WERI-Rb-1 (cell line): ENCODE data around the gene PKDCC.

Experiments used
- DNase-seq: peaks from one replicate; pipeline ENCODE4 v3.0.0-alpha.2; 2020
- H3K27ac ChIP-seq: fragments of 250-450 bp; sonication (Bioruptor Pico); 2 replicates; pipeline ENCODE4 v1.5.1; 2020; ENCODE audit warnings: mild to moderate bottlenecking, moderate library complexity
- H3K27me3 ChIP-seq: fragments of 250-450 bp; sonication (Bioruptor Pico); 2 replicates; pipeline ENCODE4 v1.5.1; 2021; ENCODE audit warnings: mild to moderate bottlenecking, low read depth, moderate library complexity; ENCODE audit not compliant: insufficient read depth, severe bottlenecking
- H3K36me3 ChIP-seq: fragments of 250-450 bp; sonication (Bioruptor Pico); 2 replicates; pipeline ENCODE4 v1.5.1; 2020; ENCODE audit warnings: mild to moderate bottlenecking, moderate library complexity
- H3K4me3 ChIP-seq: 2 replicates; pipeline ENCODE4 v1.5.1; 2011; ENCODE audit warnings: low read depth, mild to moderate bottlenecking, control low read depth, low read length
- H3K9me3 ChIP-seq: fragments of 250-450 bp; sonication (Bioruptor Pico); 2 replicates; pipeline ENCODE4 v1.5.1; 2021; ENCODE audit warnings: mild to moderate bottlenecking, moderate library complexity; ENCODE audit not compliant: severe bottlenecking
- TF ChIP-seq, protein P1 (sequence below): IDR thresholded peaks from 2 replicates; pipeline ENCODE4 v1.5.1; 2011; ENCODE audit warnings: low read depth, mild to moderate bottlenecking, control low read depth, inconsistent platforms, low read length

The PKDCC gene

DNA sequence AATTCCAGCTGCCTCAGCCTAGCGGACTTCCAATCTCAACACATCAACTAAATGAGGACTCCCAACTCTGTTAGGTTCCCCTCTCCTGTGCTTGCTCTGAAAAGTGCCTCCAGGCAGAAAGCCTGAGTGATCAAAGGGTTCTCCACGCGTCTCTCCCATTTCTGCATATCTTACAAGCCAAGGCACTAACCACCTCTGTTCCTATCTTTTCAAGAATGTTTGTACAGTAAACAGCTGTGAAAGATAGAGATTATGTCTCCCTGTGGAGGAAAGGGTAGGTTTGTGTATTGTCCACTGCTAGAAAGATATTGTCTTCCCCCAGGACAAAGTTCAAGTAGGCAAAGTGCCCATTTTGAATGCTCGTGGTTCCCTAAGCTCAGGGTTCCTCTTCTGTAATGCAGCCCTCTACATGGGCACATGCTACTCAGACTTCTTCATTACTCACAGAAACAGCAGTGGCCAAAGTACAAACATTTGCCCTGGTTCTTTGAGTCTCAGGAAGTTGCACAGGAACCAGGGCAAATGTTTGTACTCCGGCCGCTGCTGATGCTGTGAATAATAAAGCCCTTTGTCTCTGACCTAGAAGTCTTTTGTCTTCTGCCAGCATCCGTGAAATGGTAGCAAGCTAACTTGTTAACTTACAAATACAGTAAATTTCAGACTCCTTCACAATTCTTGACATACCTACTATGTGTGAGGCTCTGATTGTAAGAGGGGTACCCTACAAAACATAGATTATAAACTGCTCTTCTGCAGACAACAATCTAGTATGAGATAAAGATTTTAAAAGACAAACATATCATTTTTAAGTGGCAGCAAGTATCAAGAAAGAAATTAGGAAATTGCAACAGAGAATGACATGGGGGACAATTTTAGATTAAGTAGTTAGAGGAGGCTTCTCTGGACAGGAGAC, 44.5 kb downstream of the PKDCC start:
- no peak overlapping the region for H3K4me3 ChIP-seq
- no peaks in the 10 kb centered on the region for H3K9me3 ChIP-seq
- TF ChIP-seq, protein P1, sequence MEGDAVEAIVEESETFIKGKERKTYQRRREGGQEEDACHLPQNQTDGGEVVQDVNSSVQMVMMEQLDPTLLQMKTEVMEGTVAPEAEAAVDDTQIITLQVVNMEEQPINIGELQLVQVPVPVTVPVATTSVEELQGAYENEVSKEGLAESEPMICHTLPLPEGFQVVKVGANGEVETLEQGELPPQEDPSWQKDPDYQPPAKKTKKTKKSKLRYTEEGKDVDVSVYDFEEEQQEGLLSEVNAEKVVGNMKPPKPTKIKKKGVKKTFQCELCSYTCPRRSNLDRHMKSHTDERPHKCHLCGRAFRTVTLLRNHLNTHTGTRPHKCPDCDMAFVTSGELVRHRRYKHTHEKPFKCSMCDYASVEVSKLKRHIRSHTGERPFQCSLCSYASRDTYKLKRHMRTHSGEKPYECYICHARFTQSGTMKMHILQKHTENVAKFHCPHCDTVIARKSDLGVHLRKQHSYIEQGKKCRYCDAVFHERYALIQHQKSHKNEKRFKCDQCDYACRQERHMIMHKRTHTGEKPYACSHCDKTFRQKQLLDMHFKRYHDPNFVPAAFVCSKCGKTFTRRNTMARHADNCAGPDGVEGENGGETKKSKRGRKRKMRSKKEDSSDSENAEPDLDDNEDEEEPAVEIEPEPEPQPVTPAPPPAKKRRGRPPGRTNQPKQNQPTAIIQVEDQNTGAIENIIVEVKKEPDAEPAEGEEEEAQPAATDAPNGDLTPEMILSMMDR: no peak
- H3K36me3 ChIP-seq: no peaks in the 10 kb centered on the region
- DNase-seq: no peak
- H3K27ac ChIP-seq: no peak overlapping the region
- H3K27me3 ChIP-seq: no peaks in the 10 kb centered on the region

DNA sequence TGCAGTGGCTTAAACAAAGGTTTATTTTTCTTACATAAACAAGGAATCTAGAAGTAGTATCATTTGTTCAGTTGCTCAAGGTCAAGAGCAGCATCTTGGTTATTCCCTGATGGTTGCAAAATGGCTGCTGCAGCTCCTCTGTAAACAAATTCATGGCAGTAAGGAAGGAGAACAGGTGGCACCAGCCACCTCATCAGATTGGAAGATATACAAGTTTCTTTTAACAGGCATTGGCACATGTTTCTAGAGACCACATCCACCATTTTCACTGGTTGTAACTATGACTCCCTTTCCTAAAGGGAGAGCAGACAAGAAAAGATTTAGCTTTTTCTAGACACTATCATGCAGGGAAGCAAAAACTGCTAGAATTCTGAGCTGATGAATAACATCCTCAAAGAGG, 46.3 kb downstream of the PKDCC start:
- H3K27me3 ChIP-seq: no peaks in the 10 kb centered on the region

DNA sequence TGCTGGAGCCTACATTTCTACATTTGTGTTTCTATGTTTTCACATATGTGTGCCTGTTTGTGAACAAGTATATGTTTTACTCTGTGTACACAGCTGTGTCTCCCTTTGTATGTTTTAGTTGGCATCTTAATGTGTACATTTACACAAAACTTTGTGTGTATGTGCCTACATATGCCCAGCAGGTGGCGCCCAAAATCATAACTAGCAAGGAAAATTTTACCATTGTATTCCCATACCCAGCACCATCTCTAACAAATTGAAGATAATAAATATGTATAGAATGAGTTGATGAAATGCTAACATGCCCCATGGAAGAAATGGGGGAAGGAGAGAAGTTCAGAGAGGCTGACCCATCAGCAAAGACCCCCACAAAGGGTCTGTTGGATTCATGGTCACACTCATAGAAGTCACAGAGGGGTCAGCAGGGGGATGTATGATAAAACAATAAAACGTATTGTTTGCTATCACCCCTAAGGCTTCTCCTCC, 48.1 kb downstream of the PKDCC start:
- no peak overlapping the region for H3K4me3 ChIP-seq
- no peak overlapping the region for H3K27ac ChIP-seq
- no peaks in the 10 kb centered on the region for H3K36me3 ChIP-seq
- peaks cover 8% of the 10 kb centered on the region for H3K9me3 ChIP-seq
- no peaks in the 10 kb centered on the region for H3K27me3 ChIP-seq
- DNase-seq: peak; percentile 77
- TF ChIP-seq, protein P1: peak; percentile 45; the same call in 1 of the 2 replicates

More for the DNA sequence above, 46.3 kb downstream of the PKDCC start:
- TF ChIP-seq, protein P1: no peak
- H3K36me3 ChIP-seq: no peaks in the 10 kb centered on the region
- DNase-seq: no peak
- no peak overlapping the region for H3K4me3 ChIP-seq
- H3K27ac ChIP-seq: no peak overlapping the region
- H3K9me3 ChIP-seq: no peaks in the 10 kb centered on the region

DNA sequence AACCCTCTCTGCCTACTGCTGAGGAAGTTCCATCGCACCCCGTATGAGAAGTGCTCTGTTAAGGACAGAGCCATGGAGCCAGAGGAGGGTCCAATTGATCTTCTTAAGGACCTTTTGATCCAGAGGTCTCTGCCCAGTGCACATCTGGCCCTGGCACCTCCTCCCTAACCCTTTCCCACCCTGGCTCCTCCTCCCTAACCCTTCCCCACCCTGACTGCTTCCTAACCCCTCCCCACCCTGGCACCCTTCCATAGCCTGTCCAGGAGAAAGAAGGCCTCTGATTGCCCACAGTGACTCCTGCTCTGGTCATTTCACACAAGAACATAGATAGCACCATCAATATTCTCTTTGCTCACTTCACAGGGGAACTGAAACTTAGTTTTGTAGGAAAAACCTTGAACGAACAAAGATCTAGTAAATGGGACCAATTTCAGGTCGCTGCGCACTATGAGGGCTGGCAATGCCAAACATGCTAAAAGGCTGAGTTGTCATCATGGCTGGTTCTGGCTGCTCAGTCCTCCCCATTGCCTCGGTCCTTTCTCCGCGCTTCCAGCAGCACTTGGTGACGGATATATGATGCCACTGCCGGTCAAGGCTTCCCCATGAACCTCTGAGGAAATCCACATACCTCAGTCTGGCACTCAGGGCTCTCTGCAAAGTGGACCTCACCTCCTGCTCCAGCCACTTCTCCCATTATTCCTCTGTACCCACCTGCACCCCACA, 49.2 kb downstream of the PKDCC start:
- H3K9me3 ChIP-seq: peaks cover 8% of the 10 kb centered on the region
- H3K36me3 ChIP-seq: no peaks in the 10 kb centered on the region
- H3K27ac ChIP-seq: no peak overlapping the region
- TF ChIP-seq, protein P1: no peak
- no peak overlapping the region for H3K4me3 ChIP-seq
- no peaks in the 10 kb centered on the region for H3K27me3 ChIP-seq
- no peak for DNase-seq

DNA sequence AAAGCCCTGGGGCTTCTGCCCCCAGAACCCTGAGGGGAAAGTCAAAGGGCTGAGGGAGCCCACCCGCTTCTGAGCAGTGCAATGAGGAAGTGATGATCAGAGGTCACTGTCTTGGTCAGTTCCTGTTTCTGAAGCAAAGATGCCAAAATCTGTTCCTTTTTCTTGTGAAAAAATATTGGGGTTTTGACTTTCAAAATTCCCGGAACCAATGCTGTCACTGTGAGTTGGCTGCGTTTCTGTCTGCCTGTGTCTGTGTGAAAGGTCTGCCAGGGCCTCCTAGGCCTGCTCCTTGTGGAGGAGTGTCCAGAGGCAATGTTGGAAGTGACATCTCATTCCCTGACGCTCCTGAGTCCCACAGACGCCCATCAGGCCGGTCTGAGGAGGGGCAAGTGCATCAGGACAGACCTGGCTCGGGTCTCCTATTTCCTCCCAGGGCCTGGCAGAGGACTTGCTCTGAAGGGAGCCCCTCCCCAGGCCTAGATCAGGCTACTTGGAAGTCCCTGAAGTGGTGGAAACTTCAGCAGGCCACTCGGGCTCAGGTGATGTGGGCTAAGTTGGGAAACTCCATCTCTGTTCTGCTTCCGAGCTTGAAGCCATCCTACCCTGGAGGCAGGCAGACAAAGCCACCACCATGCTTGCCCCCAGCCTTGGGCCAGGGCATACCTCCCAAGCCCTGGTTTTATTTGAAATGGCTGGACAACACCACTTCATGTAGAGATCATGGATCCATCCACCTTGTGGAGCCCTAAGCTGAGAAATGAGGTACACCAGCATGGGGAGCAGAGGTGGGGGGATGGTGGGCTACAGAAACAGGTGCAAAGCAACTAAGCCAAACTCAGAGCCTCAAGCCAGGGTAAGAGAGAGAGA, 51.0 kb downstream of the PKDCC start:
- H3K9me3 ChIP-seq: peaks cover 8% of the 10 kb centered on the region
- TF ChIP-seq, protein P1: no peak
- H3K27ac ChIP-seq: no peak overlapping the region
- no peaks in the 10 kb centered on the region for H3K27me3 ChIP-seq
- H3K36me3 ChIP-seq: no peaks in the 10 kb centered on the region
- no peak overlapping the region for H3K4me3 ChIP-seq
- DNase-seq: no peak
